Tibial artery (tissue), 4 donors: ENCODE measurements around the gene JAKMIP2.
"Not testable (repeated sequence)": the region's sequence is repeated elsewhere in the genome, so short reads cannot be mapped to it uniquely, and the experiment has no call there.

ENCODE experiments used
- DNase-seq, 2 donors: peaks; one replicate each; pipeline ENCODE4 v3.0.0-alpha.2; 2019
- H3K27ac ChIP-seq, 2 donors: fragments of 200-600 bp; sonication (generic) in 1 of 2; 1 replicate in 1 of 2; 2 replicates in 1 of 2; pipeline ENCODE4 v1.5.1; 2018 to 2019; ENCODE audit warnings: mild to moderate bottlenecking in 1 of 2
- H3K27me3 ChIP-seq, 2 donors: fragments of 200-600 bp; sonication (generic) in 1 of 2; one replicate each; pipeline versions ENCODE4 v1.5.1 to v1.6.0; 2016 to 2019
- H3K36me3 ChIP-seq, 3 donors: fragments of 200-600 bp; sonication (generic) in 2 of 3; one replicate each; pipeline ENCODE4 v1.5.1; 2016 to 2019; ENCODE audit warnings: mild to moderate bottlenecking in 2 of 3
- H3K4me1 ChIP-seq, 4 donors: fragments of 200-600 bp; sonication (generic) in 2 of 4; 1 replicate in 3 of 4; 2 replicates in 1 of 4; pipeline ENCODE4 v1.5.1; 2016 to 2019
- H3K4me3 ChIP-seq, 2 donors: fragments of 200-600 bp; sonication (generic) in 1 of 2; 1 replicate in 1 of 2; 2 replicates in 1 of 2; pipeline ENCODE4 v1.5.1; 2018 to 2019; ENCODE audit warnings: mild to moderate bottlenecking in 2 of 2
- H3K9me3 ChIP-seq, 3 donors: fragments of 200-600 bp; sonication (generic) in 1 of 3; one replicate each; pipeline ENCODE4 v1.5.1; 2016 to 2019
- intact Hi-C: fragments of 100-400 bp; cut with DNase I; formaldehyde crosslinking; loops from one replicate; pipeline ENCODE4 v1.15.0; 2023; ENCODE audit warnings: low total_unique reads
- TF ChIP-seq, protein P1 (sequence below), 2 experiments: fragments of 200-600 bp in 1 of 2; fragments of 450-650 bp in 1 of 2; IDR thresholded peaks; one replicate each; pipeline ENCODE4 v1.5.1; 2017 to 2019; ENCODE audit warnings: antibody characterized with exemption in 2 of 2, mild to moderate bottlenecking in 1 of 2, moderate library complexity in 1 of 2

JAKMIP2 gene

GRCh38 chr5:147586221-147586620, 196.3 kb downstream of the JAKMIP2 start:
- Histone ChIP-seq H3K27me3 (no peaks in the 10 kb centered on the region), H3K4me3 (no peak overlapping the region), H3K9me3 (no peaks in the 10 kb centered on the region), H3K27ac (no peak overlapping the region), H3K4me1 (no peaks in the 10 kb centered on the region), H3K36me3 (no peaks in the 10 kb centered on the region)
- no peak for DNase-seq
- TF ChIP-seq, protein P1, sequence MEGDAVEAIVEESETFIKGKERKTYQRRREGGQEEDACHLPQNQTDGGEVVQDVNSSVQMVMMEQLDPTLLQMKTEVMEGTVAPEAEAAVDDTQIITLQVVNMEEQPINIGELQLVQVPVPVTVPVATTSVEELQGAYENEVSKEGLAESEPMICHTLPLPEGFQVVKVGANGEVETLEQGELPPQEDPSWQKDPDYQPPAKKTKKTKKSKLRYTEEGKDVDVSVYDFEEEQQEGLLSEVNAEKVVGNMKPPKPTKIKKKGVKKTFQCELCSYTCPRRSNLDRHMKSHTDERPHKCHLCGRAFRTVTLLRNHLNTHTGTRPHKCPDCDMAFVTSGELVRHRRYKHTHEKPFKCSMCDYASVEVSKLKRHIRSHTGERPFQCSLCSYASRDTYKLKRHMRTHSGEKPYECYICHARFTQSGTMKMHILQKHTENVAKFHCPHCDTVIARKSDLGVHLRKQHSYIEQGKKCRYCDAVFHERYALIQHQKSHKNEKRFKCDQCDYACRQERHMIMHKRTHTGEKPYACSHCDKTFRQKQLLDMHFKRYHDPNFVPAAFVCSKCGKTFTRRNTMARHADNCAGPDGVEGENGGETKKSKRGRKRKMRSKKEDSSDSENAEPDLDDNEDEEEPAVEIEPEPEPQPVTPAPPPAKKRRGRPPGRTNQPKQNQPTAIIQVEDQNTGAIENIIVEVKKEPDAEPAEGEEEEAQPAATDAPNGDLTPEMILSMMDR (IDR thresholded peaks at IDR 0.05): no peak
- intact Hi-C loops: no loop called here

DNA sequence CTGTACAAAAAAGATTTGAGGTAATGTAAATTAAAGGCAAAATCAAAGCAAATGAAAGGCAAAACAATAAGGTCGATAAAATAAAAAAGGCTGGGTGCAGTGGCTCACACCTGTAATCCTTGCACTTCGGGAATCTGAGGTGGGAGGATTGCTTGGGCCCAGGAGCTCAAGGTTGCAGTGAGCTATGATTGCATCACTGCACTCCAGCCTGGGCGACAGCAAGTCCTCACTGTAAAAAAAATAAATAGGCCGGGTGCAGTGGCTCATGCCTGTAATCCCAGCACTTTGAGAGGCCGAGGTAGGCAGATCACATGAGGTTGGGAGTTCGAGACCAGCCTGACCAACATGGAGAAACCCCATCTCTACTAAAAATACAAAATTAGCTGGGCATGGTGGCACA, 200.3 kb downstream of the JAKMIP2 start:
- DNase-seq, intact Hi-C loops, H3K9me3 ChIP-seq, H3K4me3 ChIP-seq, H3K4me1 ChIP-seq, H3K27ac ChIP-seq, H3K36me3 ChIP-seq, H3K27me3 ChIP-seq: not testable (repeated sequence)

GRCh38 chr5:147580418-147580817, 202.1 kb downstream of the JAKMIP2 start:
- H3K27me3 ChIP-seq, H3K9me3 ChIP-seq, H3K4me1 ChIP-seq, intact Hi-C loops, H3K36me3 ChIP-seq, DNase-seq, H3K4me3 ChIP-seq, H3K27ac ChIP-seq: not testable (repeated sequence)

GRCh38 chr5:147578228-147579024, 204.1 kb downstream of the JAKMIP2 start:
- Histone ChIP-seq H3K9me3 (no peaks in the 10 kb centered on the region), H3K27ac (no peak overlapping the region), H3K27me3 (no peaks in the 10 kb centered on the region), H3K36me3 (no peaks in the 10 kb centered on the region), H3K4me1 (no peaks in the 10 kb centered on the region), H3K4me3 (no peak overlapping the region)
- no peak for DNase-seq
- intact Hi-C loops: loop anchor here (5.0 kb wide), 1 partner anchor 346 kb away; no protein-coding TSS in a partner anchor
- TF ChIP-seq, protein P1 (IDR thresholded peaks at IDR 0.05): peak; percentile 55 to 56

- Histone ChIP-seq H3K9me3 (no peaks in the 10 kb centered on the region), H3K27ac (no peak overlapping the region), H3K36me3 (no peaks in the 10 kb centered on the region), H3K4me3 (no peak overlapping the region), H3K4me1 (no peaks in the 10 kb centered on the region), H3K27me3 (no peaks in the 10 kb centered on the region)
- peak; percentile 54 to 75 for DNase-seq
- TF ChIP-seq, protein P1 (IDR thresholded peaks at IDR 0.05): peak; percentile 77 to 85
- intact Hi-C loops: loop anchor here (5.0 kb wide), 1 partner anchor 345 kb away; no protein-coding TSS in a partner anchor
Measured at GRCh38 chr5:147576646-147577535, 205.6 kb downstream of the JAKMIP2 start.

DNA sequence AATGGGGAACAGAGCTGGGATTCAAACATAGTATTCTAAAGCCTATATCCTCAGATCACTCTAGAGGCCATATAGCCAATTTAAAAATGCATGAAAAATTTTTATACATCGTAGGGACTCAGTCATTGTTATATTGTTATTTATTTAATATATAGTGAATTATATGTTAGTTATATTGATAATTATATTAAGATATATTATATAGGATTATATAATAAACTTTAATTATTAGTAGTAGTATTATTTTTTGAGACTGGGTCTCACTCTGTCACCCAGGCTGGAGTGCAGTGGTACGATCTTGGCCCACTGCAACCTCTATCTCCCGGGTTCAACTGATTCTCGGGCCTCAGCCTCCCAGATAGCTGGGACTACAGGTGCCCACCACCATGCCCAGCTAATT, 206.9 kb downstream of the JAKMIP2 start:
- H3K27me3 ChIP-seq: no peaks in the 10 kb centered on the region
- H3K9me3 ChIP-seq: no peaks in the 10 kb centered on the region
- no peaks in the 10 kb centered on the region for H3K4me1 ChIP-seq
- no peak for DNase-seq
- intact Hi-C loops: loop anchor here (5.0 kb wide), 1 partner anchor 343 kb away; no protein-coding TSS in a partner anchor
- no peaks in the 10 kb centered on the region for H3K36me3 ChIP-seq
- H3K27ac ChIP-seq: no peak overlapping the region
- TF ChIP-seq, protein P1 (IDR thresholded peaks at IDR 0.05): no peak
- no peak overlapping the region for H3K4me3 ChIP-seq
